ENCODE data around the gene LONRF2.

- TF ChIP-seq FOSL1 (IDR thresholded peaks at IDR 0.05; ENCODE audit: low read depth) = no peak
- TF ChIP-seq EZH2phosphoT487 (IDR thresholded peaks at IDR 0.05; ENCODE audit: borderline replicate concordance) = no peak
- no peak for TF ChIP-seq CTCF (IDR thresholded peaks at IDR 0.05 in 2 of 3, conservative IDR thresholded peaks at IDR 0.05 in 1 of 3; ENCODE audit: borderline replicate concordance in 1 of 3, insufficient read depth in 1 of 3, low read depth in 2 of 3, low read length in 2 of 3)
- no peak for TF ChIP-seq ZFX (IDR thresholded peaks at IDR 0.05)
- TF ChIP-seq SIN3A (IDR thresholded peaks at IDR 0.05; ENCODE audit: low read depth) = no peak
Measured at GRCh38 chr2:100321866-100322820, at the start of gene LONRF2.

Measured in HCT116 (cell line).